ENCODE results near the gene DBI.

Gene DBI

DNA sequence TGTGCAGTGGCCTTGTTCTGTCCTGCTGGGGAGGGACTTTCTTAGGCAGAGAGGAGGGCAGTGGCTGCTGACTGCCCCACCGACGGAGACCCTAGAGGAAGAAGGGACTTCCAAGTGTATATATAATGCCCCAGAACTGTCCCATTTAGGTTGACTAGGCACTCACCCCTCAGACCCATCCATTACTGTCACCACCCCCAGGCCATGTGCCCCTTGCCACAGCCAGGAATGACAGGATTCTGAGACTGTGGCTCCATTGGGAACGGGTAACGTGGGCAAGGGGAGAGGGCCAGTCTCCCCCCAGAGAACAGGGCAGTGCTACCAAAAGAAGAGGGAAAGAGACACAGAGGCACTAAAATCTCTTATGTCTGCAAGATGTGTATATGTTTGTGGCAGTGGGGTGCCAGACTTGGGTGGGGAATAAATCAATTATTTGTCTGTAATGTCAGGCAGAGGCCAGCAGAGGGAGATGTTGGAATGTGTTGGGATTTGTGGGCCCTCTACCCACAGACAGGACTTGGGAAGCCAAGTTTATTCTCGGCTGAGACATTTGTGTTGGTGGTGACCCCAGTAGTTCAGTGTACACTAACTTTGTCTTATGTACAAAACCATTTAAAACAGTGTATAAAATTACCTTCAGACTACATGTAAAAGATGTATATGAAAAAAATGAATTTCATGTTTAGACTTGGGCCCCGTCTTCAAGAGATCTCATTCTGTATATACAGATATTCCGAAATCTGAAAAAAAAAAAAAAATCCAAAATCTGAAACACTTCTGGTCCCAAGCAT is 40.8 kb downstream of the DBI start:
- Mint-ChIP-seq H3K4me3 (no peak overlapping the region), H3K9me3 (no peaks in the 10 kb centered on the region), H3K27ac (no peak overlapping the region), H3K36me3 (no peaks in the 10 kb centered on the region), H3K27me3 (peaks cover 28% of the 10 kb centered on the region), H3K4me1 (no peaks in the 10 kb centered on the region)
- ATAC-seq = peak; percentile 47

- Mint-ChIP-seq H3K9me3 (no peaks in the 10 kb centered on the region), H3K4me3 (no peak overlapping the region), H3K27ac (no peak overlapping the region), H3K36me3 (no peaks in the 10 kb centered on the region), H3K27me3 (peaks cover 28% of the 10 kb centered on the region), H3K4me1 (no peaks in the 10 kb centered on the region)
- no peak for ATAC-seq
These were observed 41.4 kb downstream of the DBI start for GRCh38 chr2:119408221-119408619.

DNA sequence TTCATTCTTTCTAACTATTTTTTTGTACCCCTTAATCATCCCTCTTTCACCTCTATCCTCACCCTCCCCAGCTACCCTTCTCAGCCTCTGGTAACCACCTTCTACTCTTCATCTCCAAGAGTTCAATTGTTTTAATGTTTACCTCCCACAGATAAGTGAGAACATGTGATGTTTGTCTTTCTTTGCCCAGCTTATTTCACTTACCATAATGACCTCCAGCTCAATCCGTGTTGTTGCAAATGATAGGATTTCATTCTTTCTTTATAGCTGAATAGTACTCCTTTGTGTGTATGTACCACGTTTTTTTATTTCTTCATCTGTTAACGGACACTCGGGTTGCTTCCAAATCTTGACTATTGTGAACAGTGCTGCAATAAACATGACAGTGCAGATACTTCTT is 42.7 kb downstream of the DBI start:
- no peak overlapping the region for H3K4me3 Mint-ChIP-seq
- H3K36me3 Mint-ChIP-seq = no peaks in the 10 kb centered on the region
- H3K27me3 Mint-ChIP-seq = peaks cover 28% of the 10 kb centered on the region
- no peaks in the 10 kb centered on the region for H3K9me3 Mint-ChIP-seq
- H3K27ac Mint-ChIP-seq = no peak overlapping the region
- H3K4me1 Mint-ChIP-seq = peaks cover 2% of the 10 kb centered on the region
- no peak for ATAC-seq

GRCh38 chr2:119414894-119415293 is 48.1 kb downstream of the DBI start:
- Mint-ChIP-seq H3K4me3 (no peak overlapping the region), H3K27ac (no peak overlapping the region), H3K9me3 (no peaks in the 10 kb centered on the region), H3K4me1 (peaks cover 17% of the 10 kb centered on the region), H3K36me3 (no peaks in the 10 kb centered on the region), H3K27me3 (peaks cover 19% of the 10 kb centered on the region)
- peak; percentile 24 for ATAC-seq

DNA sequence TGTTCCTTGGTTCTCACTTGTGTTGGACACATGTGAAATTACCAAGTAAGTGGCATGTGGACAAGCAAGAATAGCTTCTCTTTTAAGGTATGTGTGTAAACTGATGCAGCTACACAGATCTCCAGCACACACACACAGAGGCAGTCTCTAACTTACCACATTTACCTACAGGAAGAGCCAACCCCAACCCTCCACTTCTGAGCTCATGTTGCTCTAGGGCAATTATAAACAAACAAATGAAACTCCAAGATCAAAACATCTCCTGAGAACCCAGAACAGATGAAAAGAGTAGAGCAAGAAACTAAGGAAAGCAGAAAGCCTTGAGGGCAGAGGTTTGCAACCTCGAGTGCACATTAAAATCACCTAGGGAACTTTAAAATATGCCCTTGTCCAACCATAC is 48.9 kb downstream of the DBI start:
- Mint-ChIP-seq H3K27ac (no peak overlapping the region), H3K27me3 (peaks cover 17% of the 10 kb centered on the region), H3K4me1 (peaks cover 17% of the 10 kb centered on the region), H3K36me3 (no peaks in the 10 kb centered on the region), H3K9me3 (no peaks in the 10 kb centered on the region), H3K4me3 (no peak overlapping the region)
- ATAC-seq = no peak

GRCh38 chr2:119416299-119416923 is 49.6 kb downstream of the DBI start:
- Mint-ChIP-seq H3K27me3 (peaks cover 20% of the 10 kb centered on the region), H3K27ac (no peak overlapping the region), H3K4me1 (peaks cover 17% of the 10 kb centered on the region), H3K9me3 (peaks cover 2% of the 10 kb centered on the region), H3K36me3 (no peaks in the 10 kb centered on the region), H3K4me3 (no peak overlapping the region)
- ATAC-seq = no peak

GRCh38 chr2:119417908-119418307 is 51.1 kb downstream of the DBI start:
- Mint-ChIP-seq H3K9me3 (peaks cover 8% of the 10 kb centered on the region), H3K36me3 (no peaks in the 10 kb centered on the region), H3K4me1 (peaks cover 17% of the 10 kb centered on the region), H3K4me3 (no peak overlapping the region), H3K27ac (no peak overlapping the region), H3K27me3 (peaks cover 29% of the 10 kb centered on the region)
- ATAC-seq = no peak

- no peaks in the 10 kb centered on the region for H3K36me3 Mint-ChIP-seq
- H3K4me1 Mint-ChIP-seq = peaks cover 17% of the 10 kb centered on the region
- H3K4me3 Mint-ChIP-seq = no peak overlapping the region
- no peak for ATAC-seq
- peaks cover 34% of the 10 kb centered on the region for H3K27me3 Mint-ChIP-seq
- H3K9me3 Mint-ChIP-seq = peaks cover 8% of the 10 kb centered on the region
- no peak overlapping the region for H3K27ac Mint-ChIP-seq
These were observed 52.3 kb downstream of the DBI start for GRCh38 chr2:119419065-119419464.

GRCh38 chr2:119419803-119420508 is 53.2 kb downstream of the DBI start:
- Mint-ChIP-seq H3K27ac (no peak overlapping the region), H3K4me3 (no peak overlapping the region), H3K27me3 (peaks cover 38% of the 10 kb centered on the region), H3K4me1 (peaks cover 10% of the 10 kb centered on the region), H3K36me3 (no peaks in the 10 kb centered on the region), H3K9me3 (peaks cover 8% of the 10 kb centered on the region)
- no peak for ATAC-seq

DNA sequence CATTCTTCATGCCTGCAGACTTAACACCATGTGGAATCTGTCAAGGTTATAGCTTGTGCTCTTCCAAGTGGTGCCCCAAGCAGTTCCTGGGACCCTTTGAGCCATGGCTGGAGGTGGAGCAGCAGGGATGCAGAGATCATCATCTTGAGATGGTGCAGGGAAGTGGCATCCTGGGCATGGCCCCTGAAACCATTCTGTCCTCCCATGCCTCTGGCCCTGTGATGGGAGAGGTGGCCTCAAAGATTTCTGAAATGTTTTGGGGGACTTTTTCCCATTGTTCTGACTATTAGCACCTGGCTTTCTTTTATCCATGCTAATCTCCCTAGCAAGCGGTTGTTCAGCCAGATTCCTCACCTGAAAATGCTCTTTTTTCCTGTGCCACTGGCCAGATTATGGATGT is 54.5 kb downstream of the DBI start:
- Mint-ChIP-seq H3K4me3 (no peak overlapping the region), H3K27me3 (peaks cover 45% of the 10 kb centered on the region), H3K27ac (no peak overlapping the region), H3K4me1 (no peaks in the 10 kb centered on the region), H3K36me3 (no peaks in the 10 kb centered on the region), H3K9me3 (peaks cover 8% of the 10 kb centered on the region)
- ATAC-seq = no peak

GRCh38 chr2:119421741-119422140 is 55.0 kb downstream of the DBI start:
- Mint-ChIP-seq H3K27me3 (peaks cover 49% of the 10 kb centered on the region), H3K36me3 (no peaks in the 10 kb centered on the region), H3K27ac (no peak overlapping the region), H3K9me3 (peaks cover 8% of the 10 kb centered on the region), H3K4me3 (no peak overlapping the region), H3K4me1 (no peaks in the 10 kb centered on the region)
- no peak for ATAC-seq
